ENCODE data around the gene FAM171A1. TPM values are rescaled to one million over a fixed set of nuclear protein-coding genes. Genes with fewer than 3 reads are reported as not detected.

Gene FAM171A1
- total and polyA plus RNA-seq, 2 experiments from 2014 or later = 38.9 to 41.5 TPM

- H3K27me3 ChIP-seq = no peaks in the 10 kb centered on the region
- no peak for TF ChIP-seq CTCF (IDR thresholded peaks at IDR 0.05; ENCODE audit: low read depth, low read length)
These were observed 57.2 kb downstream of the FAM171A1 start for GRCh38 chr10:15313843-15314242.

DNA sequence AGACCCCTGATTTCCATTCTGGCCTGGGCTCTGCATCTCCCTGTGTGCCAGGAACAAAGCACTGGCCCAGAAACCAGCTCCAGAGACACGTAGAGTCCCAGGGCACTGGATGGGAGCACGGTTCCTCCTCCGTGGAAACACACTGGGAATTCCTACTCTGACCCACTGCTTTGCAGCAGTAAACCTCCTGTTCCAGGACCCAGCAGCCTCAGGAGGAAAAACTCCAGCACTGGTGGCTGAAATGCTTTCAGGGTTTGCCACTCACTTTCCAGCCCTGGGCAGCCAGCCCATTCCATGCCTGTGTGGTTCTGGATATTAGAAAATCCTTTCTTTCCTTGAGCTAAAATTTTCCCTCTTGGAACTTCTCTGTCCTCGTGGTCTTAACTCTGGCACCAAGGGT is 58.0 kb downstream of the FAM171A1 start:
- H3K4me3 ChIP-seq = no peak overlapping the region
- peaks cover 47% of the 10 kb centered on the region for H3K4me1 ChIP-seq (ENCODE audit: low read depth)
- DNase-seq (ENCODE audit: low read depth in 1 of 2, low spot score in 1 of 2) = peak in 1 of 2 donors; percentile 50
- H3K36me3 ChIP-seq = no peaks in the 10 kb centered on the region
- peak overlapping the region; percentile 62 for H3K27ac ChIP-seq
- no peaks in the 10 kb centered on the region for H3K9me3 ChIP-seq (ENCODE audit: low read depth)
- no peak for TF ChIP-seq CTCF (IDR thresholded peaks at IDR 0.05; ENCODE audit: low read depth, low read length)
- H3K27me3 ChIP-seq = no peaks in the 10 kb centered on the region

More at GRCh38 chr10:15313843-15314242, 57.2 kb downstream of the FAM171A1 start:
- no peak overlapping the region for H3K4me3 ChIP-seq
- no peaks in the 10 kb centered on the region for H3K36me3 ChIP-seq
- peak overlapping the region; percentile 62 for H3K27ac ChIP-seq
- peak; percentile 45 to 69 for DNase-seq (ENCODE audit: low read depth in 1 of 2, low spot score in 1 of 2)
- H3K4me1 ChIP-seq (ENCODE audit: low read depth) = peaks cover 47% of the 10 kb centered on the region
- no peaks in the 10 kb centered on the region for H3K9me3 ChIP-seq (ENCODE audit: low read depth)

- H3K27me3 ChIP-seq = no peaks in the 10 kb centered on the region
- DNase-seq (ENCODE audit: low read depth in 1 of 2, low spot score in 1 of 2) = no peak
- no peak for TF ChIP-seq CTCF (IDR thresholded peaks at IDR 0.05; ENCODE audit: low read depth, low read length)
- H3K27ac ChIP-seq = no peak overlapping the region
- H3K9me3 ChIP-seq (ENCODE audit: low read depth) = no peaks in the 10 kb centered on the region
- peaks cover 40% of the 10 kb centered on the region for H3K4me1 ChIP-seq (ENCODE audit: low read depth)
- no peak overlapping the region for H3K4me3 ChIP-seq
- H3K36me3 ChIP-seq = no peaks in the 10 kb centered on the region
These were observed 59.4 kb downstream of the FAM171A1 start for GRCh38 chr10:15311569-15312280.

- Histone ChIP-seq H3K4me1 (ENCODE audit: low read depth) (peaks cover 32% of the 10 kb centered on the region), H3K27me3 (no peaks in the 10 kb centered on the region), H3K36me3 (no peaks in the 10 kb centered on the region), H3K4me3 (no peak overlapping the region), H3K9me3 (ENCODE audit: low read depth) (no peaks in the 10 kb centered on the region), H3K27ac (no peak overlapping the region)
- no peak for DNase-seq (ENCODE audit: low read depth in 1 of 2, low spot score in 1 of 2)
- no peak for TF ChIP-seq CTCF (IDR thresholded peaks at IDR 0.05; ENCODE audit: low read depth, low read length)
These were observed 60.1 kb downstream of the FAM171A1 start for GRCh38 chr10:15310776-15311568.

- Histone ChIP-seq H3K27me3 (no peaks in the 10 kb centered on the region), H3K36me3 (no peaks in the 10 kb centered on the region), H3K4me3 (no peak overlapping the region), H3K27ac (no peak overlapping the region), H3K9me3 (ENCODE audit: low read depth) (no peaks in the 10 kb centered on the region), H3K4me1 (ENCODE audit: low read depth) (peaks cover 24% of the 10 kb centered on the region)
- DNase-seq (ENCODE audit: low read depth in 1 of 2, low spot score in 1 of 2) = no peak
- no peak for TF ChIP-seq CTCF (IDR thresholded peaks at IDR 0.05; ENCODE audit: low read depth, low read length)
These were observed 61.9 kb downstream of the FAM171A1 start for GRCh38 chr10:15309221-15309620.
